Cerebellar nuclear complex (tissue), 1 donor: Measurements from ENCODE around the gene DDC.
"Not testable (repeated sequence)": the region's sequence is repeated elsewhere in the genome, so short reads cannot be mapped to it uniquely, and the experiment has no call there.

Experiments used
- DNase-seq, 2 experiments: peaks; one replicate each; lab custom pipeline; 2025; lab: John Stamatoyannopoulos, UW

DDC gene

DNA sequence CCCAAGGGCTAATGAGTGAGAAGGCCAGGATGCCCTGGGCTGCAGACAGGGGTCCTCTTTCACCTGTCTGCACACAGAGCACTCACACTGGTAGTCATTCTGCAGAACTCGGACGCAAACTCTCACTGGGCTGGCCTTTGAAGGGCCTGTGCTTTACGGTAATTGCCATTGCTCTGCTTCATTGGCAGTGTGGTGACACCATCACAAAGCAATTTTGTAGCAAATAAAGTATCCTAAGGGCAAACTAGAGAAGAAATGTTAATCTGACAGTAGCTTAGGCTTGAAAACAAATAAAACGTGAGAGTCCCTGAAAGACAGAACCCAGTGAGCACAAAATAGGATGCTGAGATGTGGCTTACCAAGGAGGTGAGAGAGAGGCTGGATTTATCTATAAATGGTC is 84.4 kb downstream of the DDC start:
- no peak for DNase-seq

DNA sequence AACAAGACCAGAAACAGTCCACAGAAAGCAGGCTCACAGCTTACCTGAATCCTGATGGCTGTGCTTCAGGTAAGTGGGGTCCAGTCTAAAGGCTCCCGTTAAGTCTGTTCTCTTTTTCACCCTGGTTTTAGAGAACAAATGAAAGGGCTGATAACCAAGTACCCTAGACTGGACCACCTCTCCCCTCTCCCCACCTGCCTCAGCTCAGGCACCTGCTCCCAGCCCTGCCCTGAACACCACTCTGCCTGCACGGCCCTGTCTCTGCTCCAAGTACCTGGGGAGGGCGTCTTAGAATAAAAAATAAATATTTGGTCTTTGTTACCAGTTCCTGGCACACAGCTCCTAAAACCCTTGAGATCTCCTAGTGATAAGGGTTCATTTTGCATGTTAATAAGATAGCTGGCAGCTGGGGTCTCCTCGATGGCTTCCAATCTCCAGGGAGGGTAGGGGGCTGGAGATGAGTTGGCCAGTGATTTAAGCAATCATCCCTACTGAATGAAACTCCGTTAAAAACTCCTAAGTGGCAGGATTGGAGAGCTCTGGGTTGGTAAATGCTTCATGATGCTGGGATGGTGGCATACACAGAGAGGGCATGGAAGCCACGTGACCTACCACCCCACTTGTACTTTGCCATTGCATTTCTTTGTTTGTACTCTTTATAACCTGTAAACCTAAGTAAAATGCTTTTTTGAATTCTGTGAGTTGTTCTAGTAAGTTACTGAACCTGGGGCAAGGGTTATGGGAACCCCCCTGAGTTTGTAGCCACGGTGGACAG is 85.3 kb downstream of the DDC start:
- DNase-seq: no peak

DNA sequence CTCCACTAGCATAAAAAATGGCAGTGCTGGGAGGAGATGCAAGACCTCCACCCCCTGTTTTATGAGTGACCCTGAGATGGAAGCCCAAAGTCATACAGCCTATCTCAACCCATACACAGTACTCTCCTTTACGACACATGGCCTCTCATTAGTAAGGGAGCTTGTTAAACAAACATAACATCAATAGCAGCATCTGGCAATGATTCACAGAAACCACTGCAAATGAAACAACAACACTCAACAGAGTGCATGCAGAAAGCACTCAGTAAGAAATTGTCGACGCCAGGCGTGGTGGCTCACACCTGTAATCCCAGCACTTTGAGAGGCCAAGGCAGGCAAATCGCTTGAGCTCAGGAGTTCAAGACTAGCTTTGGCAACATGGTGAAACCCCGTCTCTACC is 87.6 kb downstream of the DDC start:
- DNase-seq: no peak

DNA sequence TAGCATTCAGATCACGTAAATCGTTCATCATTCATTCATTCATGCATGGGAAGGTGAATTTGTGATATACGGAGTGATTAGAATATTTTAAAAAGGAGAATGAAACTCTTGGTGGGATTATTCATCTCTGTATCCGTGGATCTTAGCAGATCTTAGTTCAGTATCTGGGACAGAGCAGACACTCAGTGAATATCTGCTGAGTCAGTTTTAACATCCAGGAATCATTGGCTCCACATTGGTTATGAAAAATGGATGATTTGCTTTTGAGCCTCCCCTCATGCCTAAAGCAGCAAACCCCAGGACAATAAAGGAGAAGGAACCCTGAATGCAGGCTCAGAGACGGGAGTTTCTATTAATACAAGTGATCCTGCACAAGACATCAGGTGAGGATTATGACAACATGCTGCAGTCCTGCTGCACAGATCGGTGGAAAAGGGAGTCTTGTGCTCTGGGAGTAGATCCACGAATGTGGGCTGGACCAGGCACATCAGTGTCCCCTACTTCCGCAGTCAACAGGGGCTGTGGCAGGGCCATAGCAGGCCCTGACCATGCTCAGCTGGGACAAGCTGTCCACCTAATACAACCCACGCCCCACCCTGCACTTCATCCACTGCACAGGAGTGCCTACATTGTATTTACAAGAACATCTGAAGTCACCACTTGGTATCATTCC is 88.1 kb downstream of the DDC start:
- no peak for DNase-seq

DNA sequence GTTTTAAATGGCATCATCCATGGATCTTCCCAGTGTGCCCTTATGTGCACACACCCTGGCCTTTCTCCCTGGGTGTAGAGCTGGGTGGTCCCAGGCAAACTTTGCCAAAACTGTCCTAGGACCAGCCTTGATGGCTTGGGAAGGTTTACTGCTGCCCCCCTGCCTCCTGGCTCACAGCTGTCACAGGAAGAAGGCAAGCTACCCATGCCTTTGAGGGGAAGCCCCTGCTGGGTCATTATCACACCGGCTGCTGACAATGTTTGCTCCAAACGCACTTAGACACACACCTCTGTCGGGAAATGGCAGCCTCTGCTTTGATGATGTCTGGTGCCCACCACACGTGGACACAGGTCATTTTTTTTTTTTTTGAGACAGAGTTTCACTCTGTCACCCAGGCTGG is 89.9 kb downstream of the DDC start:
- DNase-seq: no peak

DNA sequence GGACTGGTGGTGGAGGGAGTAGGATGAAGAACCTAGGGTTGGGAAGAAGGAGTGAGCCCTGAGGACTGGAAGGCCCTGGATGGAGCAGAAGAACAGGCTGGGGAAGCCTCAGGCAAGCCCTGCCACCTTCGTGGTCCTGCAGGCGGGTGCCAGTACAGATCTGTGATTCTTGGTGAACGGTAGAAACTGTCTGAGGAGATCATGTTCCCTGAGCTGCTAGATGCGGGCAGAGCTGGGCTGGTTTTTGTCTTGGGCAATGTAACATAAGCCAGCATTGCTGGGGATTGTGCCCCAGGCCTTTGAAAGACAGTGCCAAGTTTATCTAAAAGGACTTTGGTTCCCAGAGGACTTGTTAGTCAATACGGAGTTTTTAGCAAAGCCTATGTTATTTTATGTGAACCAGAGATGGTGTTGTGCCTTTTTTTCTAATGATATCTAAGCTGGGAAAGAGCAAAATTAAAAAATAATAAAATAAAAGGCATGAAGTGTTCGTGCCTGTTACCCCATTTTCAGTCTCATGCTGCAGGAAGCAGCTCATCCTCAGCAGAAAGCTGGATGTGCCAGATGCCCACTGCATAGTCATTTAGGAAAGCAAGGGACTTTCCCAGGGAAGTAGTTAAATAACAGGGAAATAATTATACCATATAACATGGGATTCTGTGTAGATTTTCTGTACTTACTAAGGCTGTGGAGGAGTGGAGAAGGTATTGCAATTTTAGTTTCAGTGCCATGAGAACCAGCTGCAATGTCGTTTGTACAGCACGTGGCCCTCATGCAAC is 90.6 kb downstream of the DDC start:
- no peak for DNase-seq

DNA sequence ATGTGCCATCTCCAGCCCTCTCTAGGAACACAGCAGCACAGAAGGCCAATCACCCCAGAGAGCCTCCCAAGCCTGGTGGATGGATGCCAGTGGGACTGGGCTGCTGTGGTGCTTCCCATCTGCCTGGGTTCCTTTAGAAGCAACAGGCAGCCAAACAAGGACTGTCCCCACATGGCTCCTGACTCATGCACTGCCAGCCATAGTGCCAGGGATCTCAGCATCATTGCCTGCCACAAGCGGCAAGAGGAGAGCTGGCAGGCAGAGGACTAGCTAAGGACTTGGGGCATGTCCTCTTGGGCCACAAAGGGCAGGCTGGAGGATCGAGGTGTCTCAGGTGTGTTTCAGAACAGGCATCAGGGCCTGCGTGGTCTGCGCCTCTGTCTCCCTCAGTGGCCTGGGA is 91.7 kb downstream of the DDC start:
- no peak for DNase-seq

DNA sequence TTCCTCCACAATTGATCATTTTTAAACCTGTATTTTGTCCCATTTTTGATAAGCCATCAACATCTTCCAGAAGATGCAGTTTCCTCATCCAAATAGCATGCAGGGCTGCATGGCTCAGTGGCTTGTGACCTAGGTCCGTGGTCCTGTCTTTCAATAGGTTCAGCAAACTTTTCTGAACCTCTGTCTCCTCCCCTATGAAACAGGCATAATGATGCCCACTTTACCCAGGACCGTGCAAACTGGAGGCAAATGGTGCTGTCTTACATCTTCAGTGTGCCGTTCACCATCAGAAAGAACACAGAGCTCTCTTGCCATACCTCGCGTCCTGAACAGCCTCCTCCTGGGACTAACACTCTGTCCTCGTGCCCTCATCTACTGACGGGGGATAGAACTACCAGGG is 92.8 kb downstream of the DDC start:
- no peak for DNase-seq

DNA sequence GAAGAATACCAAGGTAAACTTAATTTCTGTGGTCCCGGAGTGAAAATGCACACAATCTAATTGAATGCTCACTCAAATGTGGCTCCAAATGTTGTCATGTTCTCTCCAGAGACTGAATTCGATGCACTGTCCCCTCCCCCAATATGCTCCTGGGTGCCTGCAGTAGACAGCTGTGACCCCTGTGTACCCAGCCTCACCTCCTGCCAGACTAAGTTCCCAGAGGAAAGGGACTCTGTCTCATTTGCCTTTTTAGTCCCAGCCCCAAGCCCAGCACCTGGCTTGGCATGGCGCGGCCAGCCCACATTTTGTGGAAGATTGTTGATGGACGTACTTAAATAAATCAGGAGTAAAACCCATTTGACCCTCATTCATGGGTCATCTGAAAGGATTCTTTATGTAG is 93.2 kb downstream of the DDC start:
- no peak for DNase-seq

DNA sequence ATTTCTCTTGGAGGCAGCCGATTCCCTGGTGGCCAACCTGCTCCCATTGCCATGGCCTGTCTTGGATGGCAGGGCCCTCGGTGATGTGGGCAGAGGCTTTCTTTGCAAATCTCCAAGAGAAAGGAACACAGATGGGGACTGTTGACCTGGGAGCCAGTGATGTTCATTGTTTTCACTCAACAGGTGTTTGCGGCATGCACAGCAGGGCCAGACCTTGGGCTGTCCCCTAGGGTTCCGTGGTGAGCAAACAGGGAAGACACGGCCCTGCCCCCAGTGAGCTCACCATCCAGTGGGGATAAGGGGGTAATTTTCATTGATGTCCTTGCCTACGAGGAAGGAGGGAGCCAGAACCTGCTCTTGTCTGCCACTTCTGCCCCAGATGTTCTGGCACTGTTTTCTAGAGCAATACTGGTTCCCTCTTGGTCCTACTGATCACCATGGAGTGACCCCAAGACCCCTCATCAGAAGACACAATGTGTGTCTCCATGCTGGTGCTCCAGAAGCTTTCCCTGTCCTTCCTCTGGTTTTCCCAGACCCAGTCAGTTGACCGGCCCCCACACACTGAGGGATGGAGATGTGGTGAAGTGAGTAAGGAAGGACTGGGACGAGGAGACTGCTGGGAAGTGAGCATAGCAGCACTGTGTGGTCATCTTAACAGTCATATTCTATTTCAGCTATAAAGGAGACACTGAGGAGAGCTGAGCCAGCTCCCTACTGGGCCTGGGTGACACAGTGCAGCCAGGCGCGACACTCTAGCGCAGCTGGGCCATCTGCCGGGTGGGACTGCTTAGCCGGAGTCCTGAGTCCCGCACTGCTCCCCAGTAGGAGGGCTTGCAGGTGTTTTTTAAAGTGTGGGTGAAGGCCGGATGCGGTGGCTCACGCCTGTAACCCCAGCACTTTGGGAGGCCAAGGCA is 94.7 kb downstream of the DDC start:
- no peak for DNase-seq

DNA sequence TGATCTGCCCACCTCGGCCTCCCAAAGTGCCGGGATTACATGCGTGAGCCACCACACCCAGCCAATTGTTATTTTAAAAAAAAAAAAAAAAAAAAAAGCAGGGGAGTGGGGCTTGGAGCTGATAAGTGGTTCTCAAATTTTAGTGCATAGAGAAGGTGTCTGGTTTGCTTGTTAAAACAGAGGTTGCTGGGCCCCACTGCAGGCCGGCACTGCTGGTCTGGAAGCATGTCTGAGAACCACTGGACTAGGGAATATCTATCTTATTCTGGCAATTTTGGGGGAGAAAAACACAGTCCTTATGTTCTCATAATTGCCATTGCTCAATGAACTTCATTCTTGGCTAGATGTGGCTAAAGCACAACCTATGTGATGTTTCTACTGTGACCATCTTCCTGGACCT is 96.0 kb downstream of the DDC start:
- DNase-seq: no peak

DNA sequence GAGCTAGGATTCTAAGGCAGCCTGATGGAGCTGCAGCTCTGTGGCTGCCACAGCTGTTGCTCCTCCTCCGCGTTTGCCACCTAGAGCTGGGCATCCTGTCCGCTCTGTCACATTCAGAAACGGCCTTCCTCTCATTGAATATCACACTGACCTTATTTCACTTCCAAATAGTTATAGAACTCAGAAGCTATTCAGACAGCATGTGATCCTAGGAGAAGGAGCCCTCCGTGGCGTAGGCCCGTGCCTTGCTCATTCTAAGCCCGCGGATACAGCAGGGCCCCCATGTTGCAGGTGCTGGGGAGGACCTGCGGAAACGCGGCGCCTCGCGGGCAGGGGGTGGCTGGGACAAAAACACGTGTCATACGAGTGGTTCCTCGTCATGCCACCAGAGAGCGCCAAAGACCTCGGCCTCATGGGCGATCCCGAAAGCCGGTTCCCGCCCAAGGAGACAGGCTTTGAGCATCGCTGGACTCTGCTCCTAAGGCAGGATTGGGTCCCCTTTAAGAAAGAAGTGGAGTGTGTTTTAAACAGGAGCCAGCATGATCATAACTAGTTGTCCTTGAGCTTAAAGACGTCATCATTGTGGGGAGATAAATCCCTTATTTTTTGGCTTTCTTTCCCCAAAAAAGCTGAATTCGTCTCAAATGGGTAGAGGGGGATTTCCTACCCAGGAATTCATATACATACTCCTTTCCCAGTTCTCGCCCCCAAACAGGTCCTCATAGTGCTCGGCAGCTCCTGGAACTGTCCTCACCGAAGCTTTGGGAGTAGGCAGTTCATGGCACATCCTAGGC is 97.2 kb downstream of the DDC start:
- peak in 1 of 2 experiments; percentile 56 for DNase-seq

DNA sequence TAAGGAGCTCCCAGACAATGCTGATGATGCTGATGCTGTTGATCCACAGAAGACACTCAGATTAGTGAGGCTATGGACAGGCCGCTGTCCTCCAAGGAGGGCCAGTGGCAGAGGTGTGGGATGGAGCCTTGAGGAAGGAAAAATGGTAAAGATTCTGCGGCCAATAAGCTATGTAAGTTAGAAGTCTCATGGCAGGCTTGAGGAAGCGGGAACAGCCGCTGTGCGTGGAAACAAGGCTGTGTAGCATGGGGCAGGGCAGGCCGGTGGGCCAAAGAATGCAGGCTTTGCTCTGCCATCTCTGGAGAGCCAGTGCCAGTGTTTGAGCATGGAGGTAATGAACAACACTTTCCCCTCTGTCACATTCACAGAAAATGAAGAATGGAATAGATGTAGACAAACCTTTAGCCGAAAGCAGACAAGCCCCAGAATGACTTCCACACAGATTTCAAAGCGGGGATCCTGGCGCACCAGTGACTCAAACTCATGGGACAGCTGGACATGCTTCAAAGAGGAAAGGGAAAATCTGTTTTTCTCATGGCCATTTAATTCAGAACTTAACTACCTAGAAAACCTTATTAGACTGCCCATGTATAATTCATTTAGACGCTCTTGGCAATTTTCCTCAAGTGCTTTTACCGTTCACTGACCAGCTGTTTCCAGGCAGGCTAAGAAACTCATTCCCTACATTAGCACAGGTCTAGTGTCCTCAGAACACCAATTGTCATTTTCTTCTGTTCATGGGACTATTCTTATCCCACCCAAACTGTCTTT is 98.2 kb downstream of the DDC start:
- DNase-seq: no peak

DNA sequence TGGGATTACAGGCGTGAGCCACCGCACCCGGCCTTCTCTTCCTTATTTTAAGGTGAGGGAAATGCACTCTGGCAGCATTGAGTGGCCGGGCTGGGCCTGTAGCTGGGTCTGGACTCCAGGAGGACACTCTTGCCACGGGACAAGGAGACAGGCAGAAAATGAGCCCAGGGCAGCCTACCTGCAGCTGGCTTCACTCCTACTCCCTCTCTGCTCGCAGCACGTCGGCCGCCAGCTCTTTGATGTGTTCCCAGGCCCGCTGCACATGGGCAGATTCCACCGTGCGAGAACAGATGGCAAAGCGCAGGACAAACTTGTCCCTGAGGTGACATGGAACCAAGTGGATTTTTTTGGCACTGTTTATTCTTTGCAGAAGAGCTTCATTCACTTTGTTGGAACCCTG is 102.2 kb downstream of the DDC start:
- no peak for DNase-seq

DNA sequence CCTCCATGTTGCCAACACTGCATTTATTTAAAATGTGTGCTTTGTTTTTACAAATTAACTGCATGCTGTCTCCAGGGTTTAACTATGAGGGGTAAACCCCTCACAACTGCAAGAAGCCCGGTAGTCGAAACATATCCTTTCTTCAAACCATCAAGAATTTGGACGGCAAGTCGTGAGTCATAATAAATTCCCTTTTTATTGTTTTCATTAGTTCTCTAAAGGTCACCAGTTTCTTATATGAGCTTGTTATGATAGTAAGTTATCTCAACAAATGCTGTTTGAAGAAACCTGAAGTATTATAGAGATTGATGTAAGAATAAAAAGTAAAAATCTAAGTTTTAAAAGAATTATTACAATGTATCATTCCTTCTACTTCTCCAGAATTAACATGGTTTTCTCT is 102.8 kb downstream of the DDC start:
- DNase-seq: no peak

DNA sequence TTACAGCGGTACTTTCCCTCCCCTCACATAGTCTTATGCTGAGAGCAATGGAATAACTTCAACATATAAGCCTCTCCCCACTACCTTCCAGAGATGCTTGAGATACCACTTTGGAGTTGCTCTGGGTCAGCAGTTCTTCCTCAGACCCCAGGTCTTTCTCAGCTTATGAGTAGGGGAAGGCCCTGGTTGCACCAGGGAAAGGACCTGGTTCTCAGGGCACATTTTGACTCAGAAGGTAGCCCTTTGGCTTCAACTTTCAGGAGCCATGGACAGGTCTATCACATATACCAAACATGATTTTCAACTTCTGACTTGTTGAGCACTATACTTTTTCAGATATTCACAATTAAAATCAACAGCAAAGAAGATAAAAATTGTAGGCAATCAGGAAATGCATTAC is 103.5 kb downstream of the DDC start:
- no peak for DNase-seq

DNA sequence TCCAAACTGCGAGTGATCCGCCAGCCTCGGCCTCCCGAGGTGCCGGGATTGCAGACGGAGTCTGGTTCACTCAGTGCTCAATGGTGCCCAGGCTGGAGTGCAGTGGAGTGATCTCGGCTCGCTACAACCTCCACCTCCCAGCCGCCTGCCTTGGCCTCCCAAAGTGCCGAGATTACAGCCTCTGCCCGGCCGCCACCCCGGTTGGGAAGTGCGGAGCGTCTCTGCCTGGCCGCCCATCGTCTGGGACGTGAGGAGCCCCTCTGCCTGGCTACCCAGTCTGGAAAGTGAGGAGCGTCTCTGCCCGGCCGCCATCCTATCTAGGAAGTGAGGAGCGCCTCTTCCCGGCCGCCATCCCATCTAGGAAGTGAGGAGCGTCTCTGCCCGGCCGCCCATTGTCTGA is 106.0 kb downstream of the DDC start:
- DNase-seq: not testable (repeated sequence)

DNA sequence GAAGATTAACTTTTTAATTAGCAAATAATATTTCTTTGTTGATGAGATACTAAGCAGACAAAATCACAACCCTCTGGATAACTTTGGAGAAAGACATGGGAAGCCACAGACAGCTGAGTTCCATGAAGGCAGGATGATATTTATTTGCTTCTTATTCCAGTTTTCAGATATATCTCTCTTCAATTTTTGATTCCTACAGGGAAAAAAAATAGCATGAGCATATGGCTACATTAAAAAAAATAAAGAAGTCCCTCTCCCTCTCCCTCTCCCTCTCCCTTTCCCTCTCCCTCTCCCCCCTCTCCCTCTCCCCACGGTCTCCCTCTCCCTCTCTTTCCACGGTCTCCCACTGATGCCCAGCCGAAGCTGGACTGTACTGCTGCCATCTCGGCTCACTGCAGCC is 106.6 kb downstream of the DDC start:
- DNase-seq: not testable (repeated sequence)

DNA sequence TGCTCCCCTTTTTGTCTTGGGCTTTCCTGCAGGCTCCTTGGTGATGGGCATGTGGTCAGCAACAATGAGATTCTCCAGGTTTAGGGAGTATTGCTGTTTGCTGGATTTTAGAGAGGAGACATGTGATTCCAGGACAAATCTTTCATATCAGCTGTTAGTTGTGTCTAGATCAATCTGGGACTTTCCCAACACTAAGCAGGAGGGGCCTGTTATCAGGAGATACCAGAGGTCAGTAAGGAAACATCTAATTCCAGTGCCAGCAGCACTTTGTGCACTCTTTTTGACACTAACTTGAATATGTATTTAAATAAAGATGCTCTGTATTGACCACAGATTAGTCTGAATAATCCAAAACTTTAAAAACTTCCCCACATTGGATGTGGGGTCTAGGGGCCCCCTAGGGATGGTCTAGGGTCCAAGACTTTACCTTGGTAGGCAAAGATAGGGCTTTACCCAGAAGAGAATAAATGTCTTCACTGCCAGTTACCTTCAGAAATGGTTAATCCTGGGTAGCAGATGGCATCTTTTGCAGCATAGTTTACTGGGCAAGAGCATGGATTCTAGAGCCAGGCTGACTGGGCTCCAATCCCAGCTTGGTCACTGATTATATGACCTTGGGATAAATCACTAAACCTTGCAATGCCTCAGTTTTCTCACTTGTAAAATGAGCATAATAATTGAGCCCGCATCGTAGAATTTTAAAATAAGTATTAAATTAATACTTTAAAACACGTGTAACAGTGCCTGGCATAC is 108.7 kb downstream of the DDC start:
- DNase-seq: no peak

DNA sequence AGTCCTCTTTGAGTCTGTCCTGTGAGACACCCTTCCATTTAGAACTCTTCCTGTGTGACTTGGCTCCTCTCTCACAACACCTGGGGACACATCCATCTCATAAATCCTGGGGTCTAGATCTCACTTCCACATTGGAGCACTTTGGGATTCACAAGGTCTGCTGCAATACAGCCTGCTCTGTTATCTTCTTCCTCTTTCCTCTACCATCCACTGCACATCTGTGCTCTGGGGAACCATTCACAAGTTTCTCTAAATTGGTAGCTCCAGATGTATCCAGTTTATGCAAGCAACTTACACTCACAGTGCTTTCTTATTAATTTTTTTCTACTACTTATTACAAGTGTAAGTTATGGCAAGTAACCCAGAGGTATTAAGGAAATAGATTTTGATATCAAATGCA is 109.5 kb downstream of the DDC start:
- DNase-seq: no peak
